Measurements from ENCODE around the gene TKT. TPM values are rescaled to one million over a fixed set of nuclear protein-coding genes. Genes with fewer than 3 reads are reported as not detected.

TKT gene
- total RNA-seq, 1 donor from 2014 or later: 260 TPM

DNA sequence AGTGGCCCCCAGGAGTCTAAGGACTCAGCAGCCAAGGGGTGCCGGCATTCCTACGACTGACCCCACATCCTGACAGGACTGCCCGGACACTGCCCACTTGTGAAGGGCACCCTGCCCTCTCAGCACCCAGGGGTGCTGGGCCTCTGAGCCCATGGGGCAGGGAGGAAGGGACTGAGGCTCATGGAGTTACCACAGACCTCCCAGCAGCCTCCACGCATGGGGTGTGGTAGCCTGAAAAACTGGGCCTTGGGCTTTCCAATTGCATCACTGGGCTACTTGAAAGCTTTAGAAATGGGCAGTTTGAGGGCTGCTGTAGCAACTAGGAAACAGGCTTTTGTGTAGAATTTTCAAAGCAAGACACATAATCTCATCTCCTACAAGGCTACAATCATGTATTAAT, 13.2 kb downstream of the TKT start:
- intact Hi-C loops (cut with micrococcal nuclease): no loop called here

DNA sequence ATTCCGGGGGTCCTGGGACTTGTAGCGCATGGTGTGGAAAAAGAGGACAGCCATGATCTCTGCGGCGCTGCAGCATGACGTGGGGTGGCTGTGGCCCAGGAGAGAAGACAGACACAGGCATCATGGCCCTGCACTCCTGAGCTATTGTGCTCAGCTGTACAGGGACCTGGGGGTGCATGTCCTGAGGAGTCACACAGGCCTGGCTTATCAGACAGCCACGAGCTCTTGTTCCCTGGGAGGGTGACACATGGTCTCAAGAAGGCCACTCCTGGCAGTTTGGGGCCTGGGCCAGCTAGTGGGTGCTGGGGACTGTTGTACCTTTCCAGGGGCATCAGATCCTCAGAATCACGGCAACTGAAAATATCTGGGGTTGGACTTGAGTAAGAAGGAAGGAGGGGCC, 13.7 kb downstream of the TKT start:
- intact Hi-C loops (cut with micrococcal nuclease): no loop called here

DNA sequence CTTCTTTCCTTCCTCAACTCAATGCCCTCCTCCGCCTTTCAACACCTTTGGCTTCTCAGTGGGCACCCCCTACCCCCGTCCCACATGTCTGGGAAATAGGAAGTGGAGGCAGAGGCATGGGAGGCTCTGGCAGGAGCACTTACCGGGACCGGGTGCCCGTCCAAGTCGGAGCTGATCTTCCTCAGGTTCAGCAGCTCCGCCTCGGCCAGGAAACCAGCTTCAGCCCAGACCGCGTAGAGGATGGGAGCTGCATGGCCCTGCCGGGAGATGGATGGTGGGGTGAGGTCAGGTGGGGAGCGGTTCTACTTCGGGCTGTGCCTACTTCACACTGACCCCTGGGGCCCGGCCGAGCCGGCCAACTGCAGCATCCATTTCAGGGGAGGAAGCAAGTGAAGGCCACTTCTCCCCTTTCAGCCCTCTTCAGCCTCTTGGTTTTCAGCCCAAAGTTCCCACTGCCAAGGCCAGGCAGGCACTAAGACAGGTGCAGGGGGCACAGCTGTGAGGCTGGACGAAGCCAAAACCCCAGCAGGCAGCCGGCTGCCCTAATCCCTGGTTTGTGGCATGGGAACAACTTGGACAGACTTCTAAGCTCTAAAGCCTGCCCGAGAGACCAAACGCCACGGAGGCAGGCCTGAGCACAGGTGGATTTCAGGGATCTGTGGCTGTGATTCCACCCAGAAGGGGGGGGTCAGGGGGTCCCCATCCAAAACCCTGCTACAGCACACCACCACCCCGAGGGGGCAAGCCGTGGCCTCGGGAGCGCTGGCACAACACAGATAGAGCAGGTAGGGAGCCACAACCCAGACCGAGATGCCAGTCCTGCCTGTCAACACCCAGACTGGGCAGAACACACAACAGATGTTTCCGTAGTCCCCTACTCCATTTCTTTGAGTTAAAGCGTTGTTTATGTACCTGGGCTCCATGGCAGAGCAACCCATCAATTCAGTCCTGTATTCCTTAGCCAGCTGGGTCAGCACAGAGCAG, 14.5 kb downstream of the TKT start:
- intact Hi-C loops (cut with micrococcal nuclease): no loop called here

DNA sequence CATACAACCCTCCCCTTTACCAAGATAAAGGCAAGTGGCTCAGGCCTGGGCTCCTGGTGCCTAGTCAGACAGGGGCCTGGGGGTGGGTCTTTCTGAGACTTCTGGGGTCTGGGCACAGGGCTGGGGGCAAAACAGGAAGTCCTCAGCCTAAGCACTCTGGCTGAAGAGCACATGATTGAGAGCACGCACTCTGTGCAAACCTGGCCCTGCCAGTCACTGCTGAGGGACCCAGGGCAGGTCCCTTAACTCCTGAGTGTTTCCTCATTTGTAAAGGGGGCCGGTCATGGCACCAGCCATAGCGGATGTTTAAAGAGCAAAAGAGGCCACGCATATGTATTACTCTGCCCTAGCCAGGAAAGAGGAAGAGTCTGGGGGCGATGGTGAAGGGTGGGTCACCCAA, 16.0 kb downstream of the TKT start:
- intact Hi-C loops (cut with micrococcal nuclease): no loop called here

DNA sequence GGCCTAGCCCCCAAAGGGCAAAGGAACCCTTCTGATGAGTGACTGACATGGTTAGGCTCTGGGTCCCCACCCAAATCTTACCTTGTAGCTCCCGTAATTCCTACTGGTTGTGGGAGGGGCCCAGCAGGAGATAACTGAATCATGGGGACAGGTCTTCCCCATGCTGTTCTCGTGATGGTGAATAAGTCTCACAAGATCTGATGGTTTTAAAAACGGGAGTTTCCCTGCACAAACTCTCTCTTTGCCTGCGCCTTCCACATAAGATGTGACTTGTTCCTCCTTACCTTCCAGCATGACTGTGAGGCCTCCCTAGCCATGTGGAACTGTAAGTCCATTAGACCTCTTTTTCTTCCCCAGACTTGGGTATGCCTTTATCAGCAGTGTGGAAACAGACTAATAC, 16.9 kb downstream of the TKT start:
- intact Hi-C loops (cut with micrococcal nuclease): no loop called here

DNA sequence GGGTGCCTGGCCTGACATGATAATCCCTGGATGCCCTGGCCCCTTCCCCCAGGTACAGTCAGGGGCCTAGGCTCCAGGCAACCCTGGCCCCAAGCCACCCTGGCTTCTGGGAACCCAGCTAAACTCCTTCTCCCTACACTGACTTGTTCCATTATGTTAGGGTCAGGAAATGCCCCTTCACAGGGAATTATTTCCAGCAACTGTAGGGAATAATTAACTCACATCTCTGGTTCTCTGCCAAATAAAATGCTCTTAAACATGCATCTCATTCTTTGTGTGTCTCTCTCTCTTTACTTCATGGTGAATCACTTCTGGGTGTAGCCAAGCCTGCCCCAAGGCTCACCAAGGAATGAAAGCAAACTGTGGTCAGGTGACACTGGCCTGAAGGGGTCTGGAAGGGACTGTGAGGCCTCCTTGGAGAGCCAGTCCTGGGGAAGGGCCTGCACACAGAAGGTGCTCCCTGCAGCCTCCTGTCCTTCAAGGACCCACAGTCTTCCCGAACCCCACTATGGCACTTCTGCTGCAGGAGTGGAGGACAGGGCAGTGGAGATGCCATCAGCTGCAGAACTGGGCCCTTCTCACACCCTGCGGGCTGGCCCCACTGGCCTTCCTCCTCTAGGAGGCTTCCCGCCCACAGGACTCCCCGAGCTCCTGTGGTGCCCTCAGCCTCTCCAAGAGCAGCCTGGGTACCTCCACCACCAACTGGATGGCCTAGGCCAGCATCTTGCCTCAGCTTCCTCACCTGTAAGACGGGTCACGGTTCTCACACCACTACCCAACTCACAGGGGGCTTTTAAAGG, 17.6 kb downstream of the TKT start:
- intact Hi-C loops (cut with micrococcal nuclease): no loop called here

DNA sequence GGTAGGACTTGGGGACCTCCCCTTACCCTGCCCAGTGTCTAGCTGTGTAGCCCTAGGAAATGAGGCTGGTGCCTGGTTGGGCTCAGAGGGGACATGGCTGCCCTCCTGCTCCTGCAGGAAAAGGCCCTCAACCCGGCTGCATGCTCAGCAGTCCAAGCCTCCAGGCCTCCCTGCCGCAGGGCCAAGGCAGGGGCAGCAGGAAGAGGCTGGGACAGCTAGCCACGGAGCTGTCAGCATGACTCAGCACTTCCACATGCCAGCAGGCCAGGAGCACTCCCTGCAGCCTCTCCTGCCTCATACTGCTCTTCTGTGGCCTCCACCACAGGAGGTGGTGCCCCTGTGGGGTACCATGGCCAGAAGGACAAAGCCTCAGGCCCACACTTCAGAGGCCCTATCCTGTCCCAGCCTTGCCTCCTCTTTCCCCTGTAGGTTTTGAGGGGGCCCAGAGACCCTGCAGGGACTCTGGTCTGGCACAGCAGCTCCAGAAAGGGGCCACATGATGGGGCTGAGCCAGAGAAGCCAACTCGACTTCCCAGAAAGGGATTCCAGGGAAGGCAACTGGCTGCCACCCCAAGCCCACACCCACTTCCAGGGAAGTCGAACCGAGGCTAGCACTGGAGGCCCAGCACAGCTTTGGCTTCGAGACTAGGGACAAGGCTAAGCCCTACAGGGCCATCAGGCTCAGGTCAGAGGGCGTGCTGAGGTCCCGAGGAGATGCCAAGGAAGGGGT, 19.5 kb downstream of the TKT start:
- intact Hi-C loops (cut with micrococcal nuclease): no loop called here

DNA sequence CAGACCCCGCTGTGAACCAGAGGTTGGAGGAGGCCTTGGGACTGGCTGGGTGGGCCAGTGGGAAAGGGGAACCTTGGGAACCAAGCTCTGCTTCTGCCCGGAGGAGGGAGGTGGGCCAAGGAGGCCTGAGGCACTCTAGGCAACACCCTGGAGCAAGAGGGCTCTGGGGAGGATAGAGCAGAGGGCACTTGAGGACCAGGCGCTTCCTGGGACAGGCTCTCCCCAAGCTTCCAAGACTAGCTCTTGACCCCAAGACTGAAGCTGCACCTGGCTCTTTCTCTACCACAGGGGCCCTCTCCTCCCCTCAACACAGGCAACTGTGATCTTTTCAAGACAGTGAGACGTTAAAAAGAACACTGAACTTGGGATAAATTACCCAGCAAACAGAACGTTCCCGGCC, 20.3 kb downstream of the TKT start:
- intact Hi-C loops (cut with micrococcal nuclease): no loop called here

DNA sequence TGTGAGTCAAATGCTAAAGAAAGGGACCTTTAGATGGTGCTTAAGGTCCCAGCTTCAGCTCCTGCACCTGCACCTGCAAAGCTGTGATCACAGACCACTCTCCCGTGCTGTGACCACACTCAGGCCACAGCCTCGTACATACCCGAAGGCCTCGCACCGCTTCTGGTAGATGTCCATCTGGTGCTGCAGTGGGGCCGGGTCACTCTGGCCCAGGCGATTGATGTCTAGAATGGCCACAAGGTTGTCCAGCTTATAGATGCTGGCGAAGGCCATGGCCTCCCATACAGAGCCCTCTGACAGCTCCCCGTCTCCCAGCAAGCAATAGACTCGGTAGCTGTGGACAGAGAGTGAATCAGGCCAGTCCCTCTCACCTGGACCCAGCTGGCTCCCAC, 21.0 kb downstream of the TKT start:
- intact Hi-C loops (cut with micrococcal nuclease): no loop called here

DNA sequence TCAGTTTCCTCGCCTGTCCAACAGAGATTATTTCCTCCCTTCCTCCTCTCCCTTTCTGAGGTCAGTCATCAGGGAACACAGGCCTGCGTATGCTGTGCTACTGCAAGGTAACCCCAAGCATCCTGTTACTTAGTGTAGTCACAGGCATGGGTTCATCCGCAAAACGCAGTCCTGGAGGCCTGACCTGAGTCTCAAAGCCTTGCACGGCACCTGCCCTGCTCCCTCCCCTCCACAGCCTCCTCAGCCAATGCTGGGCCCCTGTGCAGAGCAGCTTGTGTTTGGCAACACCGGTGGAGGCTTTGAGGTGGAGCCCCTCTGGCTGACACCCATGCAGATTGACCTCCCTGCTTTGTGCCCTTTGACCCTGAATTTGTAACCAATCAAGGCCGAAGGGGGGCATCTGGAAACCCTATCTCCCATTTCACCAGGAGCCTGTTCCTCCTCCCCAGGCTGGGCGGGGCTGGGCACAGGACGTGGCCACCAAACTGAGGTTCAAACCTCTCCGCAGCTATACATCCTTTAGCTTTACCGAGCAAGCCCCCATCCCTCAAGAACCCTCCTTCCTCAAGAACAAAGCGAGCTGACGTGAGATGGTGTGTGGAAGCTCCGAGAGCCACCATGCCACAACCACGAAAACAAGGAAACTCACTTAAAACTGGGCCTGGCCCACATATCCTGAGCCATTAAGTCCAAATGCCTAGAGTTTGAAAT, 21.5 kb downstream of the TKT start:
- intact Hi-C loops (cut with micrococcal nuclease): no loop called here

DNA sequence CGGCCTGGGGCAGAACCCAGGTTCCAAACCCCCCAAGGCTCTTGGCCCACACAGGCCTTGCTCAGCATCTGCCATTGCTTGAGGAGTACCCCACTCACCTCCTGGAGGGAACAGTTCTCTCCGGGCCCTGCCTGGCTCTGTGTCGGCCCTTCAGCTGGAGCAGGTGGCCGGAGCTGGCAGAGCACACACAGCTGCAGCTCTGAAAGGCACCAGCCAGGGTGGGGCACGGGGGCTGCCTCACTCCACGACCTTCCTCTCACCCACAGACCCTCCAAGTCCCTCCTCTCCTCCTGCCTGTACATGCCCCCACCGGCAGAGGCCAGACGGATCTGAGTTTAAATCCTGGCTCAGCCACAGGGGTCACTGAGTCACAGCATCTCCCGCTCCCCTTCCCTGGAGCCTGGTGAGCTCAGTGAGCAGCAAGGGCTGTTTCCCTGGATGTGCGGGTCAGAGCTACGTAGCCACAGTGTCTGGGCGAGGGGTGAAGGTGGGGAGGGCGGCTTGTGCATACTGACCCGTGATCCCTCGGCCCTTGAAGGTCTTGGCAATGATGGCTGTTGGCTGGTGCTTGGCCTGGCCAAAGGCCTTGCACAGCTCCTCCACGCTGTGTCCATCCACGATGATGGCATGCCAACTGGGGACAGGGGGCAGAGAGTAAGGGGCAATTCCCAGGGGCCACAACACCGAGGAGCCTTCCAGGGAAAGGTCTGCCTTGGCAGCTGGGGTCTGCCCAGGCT, 23.0 kb downstream of the TKT start:
- intact Hi-C loops (cut with micrococcal nuclease): no loop called here

DNA sequence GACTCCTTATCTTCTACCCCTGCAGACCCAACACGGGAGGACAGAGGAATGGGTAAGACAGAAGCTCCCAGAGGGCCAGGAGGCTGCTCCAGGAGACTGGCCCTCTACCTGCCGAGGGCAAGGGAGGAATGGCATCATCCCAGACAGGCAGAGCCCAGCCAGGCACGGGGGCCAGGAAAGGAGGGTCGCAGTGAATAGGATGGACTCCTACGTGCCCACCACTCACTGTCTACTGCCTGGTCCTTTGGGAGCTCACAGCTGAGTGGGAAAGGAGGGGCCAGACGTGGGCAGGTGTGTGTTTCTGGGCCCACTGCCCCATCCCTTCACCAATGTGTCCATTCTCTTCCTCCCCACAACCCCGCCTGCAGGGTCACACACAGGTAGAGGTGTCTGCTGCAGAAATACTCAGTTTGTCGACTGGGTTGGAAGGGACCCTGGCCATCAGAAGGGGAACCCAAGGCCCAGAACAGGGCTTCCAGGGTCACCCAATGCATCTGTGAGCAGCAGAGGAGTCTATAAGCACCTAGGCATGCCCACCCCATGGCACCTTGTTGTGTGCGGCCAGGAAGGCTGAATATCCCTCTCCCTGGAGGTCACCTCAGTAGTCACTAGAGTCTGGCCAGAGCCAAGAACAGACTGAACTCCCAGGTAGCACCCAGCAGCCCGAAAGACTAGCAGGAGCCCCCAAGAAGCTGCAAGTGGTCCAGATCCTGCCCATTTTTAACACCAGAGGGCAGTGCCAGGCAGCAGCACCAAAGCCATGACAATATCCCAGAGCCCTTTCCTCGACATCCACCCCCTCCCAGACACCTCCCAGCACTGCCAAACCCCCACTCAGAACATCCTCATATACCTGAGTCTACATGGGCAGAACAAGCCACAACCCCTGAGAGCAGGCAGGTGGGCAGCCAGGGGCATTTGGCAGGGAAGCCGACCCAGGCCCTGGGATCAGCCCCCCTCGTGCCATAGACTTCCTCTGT, 24.0 kb downstream of the TKT start:
- intact Hi-C loops (cut with micrococcal nuclease): no loop called here

DNA sequence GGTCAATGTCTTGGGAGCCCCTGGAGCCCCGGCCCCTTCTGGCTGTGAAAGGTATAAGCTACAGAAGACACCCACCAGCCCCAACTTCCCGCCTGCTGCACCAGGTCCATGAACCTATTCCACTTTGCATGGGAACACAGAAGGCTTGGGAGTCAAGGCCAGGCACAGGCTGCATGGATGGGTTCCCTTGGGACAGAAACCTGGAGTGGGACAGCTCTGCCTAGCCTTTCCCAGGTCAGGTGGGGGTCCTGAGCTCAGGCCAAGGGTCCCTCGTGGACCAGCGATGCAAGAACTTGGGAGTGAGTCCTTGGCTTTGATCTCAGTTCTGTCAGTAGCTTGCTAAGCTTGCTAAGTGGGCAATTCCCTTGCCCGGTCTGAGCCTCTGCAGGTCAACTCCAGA, 25.0 kb downstream of the TKT start:
- intact Hi-C loops (cut with micrococcal nuclease): no loop called here

DNA sequence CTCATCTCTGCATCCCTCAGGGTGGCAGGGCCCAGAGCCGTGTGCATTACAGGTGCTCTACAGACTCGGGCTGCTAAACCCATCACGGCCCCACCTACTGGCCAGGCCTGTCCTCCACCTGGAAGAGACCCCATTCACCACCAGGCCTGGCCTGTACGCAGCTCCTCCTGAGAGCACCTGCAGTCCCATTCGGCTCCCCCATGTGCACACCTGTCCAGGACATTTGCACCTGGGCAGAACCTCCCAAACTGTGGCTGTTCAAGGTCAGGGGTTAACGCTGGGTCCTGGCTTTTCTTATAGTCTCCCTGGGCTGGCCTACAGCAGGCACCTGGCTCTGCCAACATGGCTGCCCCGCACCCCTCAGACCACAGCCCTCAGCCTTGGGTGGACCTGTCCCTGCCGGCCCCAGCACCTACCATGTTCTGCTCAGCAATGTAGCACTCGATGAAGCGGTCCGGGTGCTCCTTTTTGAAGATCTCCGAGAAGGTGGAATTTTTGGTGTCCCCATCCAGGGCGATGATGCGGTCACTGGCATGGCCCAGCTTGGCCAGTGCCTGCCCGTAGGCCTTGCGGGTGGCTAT, 25.7 kb downstream of the TKT start:
- intact Hi-C loops (cut with micrococcal nuclease): no loop called here

DNA sequence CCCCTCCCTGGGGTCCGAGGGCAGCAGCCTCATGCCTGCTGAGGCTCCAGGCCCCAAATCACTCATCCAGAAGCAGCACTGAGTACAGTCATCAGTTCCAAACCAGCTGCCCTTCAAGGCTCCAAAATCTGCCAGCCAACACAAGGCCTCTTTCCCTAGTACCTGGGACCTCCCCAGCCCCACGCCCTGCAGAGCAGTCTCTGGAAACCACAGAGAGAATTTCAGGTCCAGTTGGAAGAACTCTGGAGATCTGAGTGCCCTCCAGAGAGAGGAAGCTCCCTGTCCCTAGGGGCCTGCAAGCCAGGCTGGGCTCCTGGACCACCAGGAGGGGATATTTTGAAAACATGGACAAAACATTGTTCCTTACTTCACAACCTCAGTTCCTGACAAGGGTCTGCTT, 26.2 kb downstream of the TKT start:
- intact Hi-C loops (cut with micrococcal nuclease): no loop called here

DNA sequence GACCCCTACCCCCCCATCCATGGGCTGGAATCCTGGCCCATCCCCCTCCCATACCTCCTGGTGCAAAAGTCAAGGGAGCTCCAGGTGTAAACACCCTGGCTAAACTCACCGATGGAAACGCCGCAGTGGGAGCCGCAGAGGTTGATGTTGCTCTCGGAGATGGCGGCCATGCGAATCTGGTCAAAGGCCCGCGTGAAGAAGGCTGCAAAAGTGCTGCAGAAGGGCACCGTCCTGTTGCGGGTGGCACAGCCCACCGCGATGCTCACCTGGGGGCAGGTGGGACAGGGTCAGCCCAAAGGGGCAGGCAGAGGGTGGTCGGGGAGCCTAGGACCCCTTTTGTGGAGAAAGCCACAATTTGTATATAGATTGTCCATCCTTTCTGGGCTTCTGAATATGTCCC, 26.7 kb downstream of the TKT start:
- intact Hi-C loops (cut with micrococcal nuclease): no loop called here

DNA sequence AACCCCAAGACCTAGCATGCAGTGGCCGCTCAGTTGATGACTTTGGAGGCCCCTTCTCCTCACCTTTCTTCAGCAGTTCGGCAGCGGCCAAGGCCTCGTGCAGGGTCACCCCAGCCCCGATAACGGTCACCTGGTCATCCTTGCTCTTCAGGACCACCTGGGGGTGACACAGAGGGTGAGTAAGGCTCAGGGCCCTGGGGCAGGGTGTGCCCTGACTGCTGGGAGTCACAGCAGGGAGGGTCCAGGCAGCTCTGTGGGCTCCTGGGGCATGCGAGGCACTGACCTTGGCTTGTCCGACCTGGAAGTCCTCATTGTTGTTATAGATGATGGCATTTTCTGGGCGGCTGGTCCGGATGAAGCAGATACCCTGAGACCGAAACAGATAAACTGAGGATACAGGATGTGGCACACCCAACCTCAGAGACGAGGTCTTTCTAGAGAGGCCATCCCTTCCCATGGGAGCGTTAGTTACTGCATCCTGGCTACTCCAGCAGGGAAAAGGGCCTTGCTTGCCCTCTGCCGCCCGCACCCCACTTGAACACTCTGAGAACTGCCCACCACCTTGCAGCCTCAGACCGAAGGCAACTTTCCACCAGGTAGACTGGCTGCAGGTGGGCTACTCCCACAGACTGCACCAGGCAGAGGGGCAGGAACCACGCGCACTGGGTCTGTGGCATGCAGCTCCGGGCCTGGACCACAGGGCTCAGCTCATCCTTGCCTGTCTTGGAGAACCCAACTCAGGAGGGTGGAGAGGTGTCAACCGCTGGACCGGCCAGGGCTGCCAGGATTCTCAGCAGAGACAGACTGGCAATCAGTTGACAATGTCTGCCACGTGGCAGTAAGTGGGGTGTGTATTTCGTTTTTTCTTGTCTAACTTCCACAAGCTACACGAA, 27.6 kb downstream of the TKT start:
- intact Hi-C loops (cut with micrococcal nuclease): no loop called here

DNA sequence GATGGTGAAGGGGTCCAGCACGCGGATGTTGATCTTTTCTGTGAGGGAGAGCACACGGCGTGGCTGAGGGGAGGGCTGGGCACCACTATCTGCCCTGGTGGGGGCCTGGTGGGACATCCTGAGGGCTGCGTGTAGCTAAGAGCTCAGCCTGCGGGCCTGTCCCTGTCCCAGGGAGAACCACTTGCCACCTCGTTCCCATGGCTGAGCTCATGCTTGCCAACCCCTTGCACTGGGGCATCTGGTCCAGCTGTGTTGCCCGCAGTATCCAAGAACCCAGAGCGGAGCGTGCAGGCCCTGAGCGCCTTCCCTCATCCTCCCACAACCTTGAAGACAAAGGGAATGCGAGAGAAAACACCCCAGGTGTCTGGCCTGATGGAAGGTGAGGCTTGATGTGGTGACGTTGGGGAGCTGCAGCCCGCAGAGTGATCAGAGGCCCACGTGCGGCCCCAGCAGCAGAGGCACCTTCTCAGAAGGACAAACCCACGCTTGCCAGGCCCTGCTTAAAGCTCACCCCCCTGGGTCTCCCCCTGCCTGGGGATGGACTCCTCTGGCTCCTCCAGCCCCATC, 28.9 kb downstream of the TKT start:
- intact Hi-C loops (cut with micrococcal nuclease): no loop called here
